RCC 7860 (cell line): ENCODE measurements around the gene PDILT.

Experiments
- DNase-seq: peaks from one replicate; pipeline ENCODE4 v3.0.0-alpha.2; 2015; ENCODE audit warnings: low spot score
- FAIRE-seq: peaks from 2 replicates; lab custom pipeline; 2012; peaks lifted over from hg19 to GRCh38; lab: Jason Lieb, UNC

Gene PDILT

DNA sequence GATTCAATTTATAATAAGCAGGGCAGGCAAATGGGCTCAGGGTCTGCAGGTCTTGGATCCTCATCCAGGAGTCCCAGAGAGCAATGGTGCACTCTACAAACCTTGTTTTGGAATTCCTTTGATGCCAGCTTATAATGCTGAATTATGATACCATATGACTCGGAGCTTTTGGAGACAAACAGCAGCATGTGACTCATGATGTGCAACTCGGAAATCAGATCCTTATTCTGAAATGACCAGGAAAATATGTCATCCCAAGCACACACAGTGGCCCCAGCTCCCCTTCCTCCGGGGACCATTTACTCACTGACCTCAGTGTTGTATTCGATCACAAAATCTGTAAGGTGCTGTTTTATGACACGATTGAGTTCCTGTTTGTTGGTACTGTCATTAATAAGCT is 31.8 kb downstream of the PDILT start:
- FAIRE-seq (no peak), DNase-seq (no peak)

- no peak for DNase-seq
- no peak for FAIRE-seq
Measured at GRCh38 chr16:20369452-20370054, 35.0 kb downstream of the PDILT start.

GRCh38 chr16:20364051-20364450 is 40.5 kb downstream of the PDILT start:
- no peak for DNase-seq
- FAIRE-seq, result no peak

GRCh38 chr16:20363191-20363590 is 41.3 kb downstream of the PDILT start:
- DNase-seq (no peak), FAIRE-seq (no peak)

DNA sequence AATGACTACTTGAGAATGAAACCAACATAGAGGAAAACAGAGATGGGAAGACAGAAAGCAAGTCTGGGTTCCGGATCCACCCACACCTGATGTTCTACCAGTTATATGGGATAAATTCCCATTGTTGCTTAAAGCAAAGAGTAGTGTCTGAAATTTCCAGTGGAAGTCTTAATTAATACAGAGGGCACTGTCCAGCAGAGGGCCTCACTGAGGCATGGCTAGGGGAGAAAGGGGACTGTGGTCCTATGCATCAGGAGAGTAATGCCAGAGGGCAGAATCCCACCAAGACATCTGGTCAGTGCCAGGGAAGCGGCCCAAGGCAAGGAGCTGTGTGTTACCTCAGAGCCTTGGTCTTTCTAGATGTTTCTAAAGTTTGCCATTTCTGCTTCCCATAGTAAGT is 44.5 kb downstream of the PDILT start:
- FAIRE-seq (no peak), DNase-seq (no peak)

DNA sequence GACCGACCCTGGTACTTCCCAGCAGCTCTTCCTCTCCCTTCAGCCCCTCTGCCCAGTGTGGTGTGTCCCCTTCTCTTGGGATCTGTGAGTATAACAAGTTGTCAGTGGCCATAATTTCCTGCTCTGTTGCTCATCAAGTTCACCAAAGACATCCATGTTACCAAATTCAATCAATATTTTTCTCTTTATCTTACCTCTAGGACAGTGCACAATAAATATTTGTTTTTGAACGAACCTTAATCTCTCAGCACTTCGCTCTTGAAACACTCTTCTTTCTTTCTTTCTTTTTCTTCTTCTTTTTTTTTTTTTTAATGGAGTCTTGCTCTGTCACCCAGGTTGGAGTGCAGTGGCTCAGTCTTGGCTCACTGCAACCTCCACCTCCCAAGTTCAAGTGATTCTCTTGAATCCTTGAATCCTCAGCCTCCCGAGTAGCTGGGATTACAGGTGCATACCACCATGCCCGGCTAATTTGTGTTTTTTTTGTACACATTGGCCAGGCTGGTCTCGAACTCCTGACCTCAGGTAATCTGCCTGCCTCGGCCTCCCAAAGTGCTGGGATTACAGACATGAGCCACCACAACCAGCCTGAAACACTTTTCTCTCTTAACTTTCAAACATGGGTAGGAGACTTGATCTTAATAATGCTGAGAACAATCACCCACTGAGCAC is 49.3 kb downstream of the PDILT start:
- DNase-seq (no peak), FAIRE-seq (no peak)

- FAIRE-seq (no peak), DNase-seq (no peak)
Measured at GRCh38 chr16:20353379-20353778, 51.2 kb downstream of the PDILT start.

DNA sequence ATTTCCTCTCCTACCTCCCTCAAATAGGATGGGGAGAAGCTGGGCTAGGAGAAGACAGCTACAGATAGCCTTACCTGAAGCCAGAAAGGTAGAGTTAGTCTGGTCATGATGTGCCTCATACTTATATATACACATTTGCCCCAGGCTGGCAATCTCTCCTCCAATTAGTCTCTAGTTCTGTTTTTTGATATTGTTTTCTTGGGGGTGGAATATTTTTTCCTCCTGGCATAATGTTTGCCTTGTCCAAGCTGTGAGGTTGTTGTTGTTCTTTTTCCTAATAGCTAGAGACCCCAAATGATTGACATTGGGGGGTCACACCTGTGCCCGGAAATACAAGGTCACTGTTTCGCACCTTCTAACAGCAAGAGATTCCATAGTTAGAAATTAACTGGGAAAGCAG is 51.9 kb downstream of the PDILT start, which contains the start of gene UMOD:
TSS of gene UMOD (minus strand) at position 101 of the 400 bp plus-strand sequence. CDS start 1,978 bp downstream, outside the sequence.
- DNase-seq, result no peak
- no peak for FAIRE-seq

- no peak for DNase-seq
- no peak for FAIRE-seq
Measured at GRCh38 chr16:20349615-20350014, 54.9 kb downstream of the PDILT start.

DNA sequence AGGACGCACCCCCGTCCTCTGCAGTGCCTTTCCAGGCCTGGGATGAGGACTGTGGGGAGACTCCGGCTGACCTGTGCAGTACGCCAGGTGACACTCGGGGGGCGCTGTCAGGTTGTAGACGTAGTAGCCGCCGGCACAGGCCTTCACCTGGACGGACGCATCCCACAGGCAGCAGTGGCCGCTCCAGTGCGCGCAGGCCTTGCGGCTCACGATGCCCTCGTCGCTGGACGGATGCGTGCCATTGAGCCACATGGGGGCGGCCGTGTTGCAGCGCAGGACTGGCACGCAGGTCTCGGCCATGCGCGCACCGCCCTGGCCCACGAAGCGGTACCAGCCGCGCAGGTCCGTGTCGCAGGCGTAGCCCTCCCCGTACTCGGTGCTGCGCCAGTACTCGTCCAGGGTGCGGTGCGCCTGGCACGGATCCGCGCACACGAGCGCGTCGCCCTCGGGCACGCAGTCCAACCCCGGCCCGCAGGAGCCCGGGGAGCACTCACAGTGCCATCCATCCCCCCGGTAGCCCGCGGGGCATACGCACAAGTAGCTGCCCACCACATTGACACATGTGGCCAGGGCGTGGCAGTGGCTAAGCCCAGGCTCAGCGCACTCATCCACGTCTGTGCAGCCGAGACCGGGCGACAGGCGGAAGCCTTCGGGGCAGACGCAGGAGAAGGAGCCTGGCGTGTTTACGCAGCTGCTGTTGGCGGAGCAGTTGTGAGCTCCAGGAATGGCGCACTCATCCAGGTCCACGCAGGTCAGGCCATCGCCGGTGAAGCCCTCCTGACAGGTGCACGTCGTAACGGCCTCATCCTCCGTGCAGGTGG is 56.0 kb downstream of the PDILT start:
- DNase-seq, result no peak
- no peak for FAIRE-seq

DNA sequence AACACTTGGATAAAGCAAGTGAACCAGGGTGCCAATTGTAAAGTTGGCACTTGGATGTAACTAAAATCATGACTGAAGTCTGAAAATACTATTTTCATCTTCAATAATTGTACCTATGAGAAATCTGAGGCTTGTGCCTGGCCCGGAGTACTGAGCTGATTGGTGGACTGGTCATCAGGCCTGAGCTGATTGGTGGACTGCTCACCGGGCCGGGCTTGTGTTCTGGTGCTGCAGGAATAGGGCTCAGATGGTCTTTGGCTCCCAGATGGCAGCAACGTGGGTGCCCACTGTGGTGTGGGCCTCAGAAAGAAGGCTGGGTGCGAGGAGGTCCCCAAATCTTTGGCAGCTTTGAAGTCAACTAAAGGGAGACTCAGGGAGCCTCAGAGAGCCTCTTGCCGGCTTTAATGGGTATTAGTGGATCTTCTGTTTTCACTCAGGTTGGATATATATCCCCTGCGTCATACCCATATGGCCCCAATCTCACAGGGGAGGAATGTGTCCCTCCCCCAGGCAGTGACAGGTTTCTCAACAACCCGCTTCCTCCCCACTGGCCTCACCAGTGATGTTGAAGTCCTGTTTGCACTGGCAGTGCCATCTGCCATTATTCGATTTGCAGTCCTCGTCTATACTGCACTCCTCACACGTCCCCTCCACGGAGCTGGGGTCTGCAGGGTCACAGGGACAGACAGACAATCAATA is 56.7 kb downstream of the PDILT start:
- FAIRE-seq (no peak), DNase-seq (no peak)

GRCh38 chr16:20344611-20345010 is 59.9 kb downstream of the PDILT start:
- no peak for FAIRE-seq
- DNase-seq, result peak; percentile 68

DNA sequence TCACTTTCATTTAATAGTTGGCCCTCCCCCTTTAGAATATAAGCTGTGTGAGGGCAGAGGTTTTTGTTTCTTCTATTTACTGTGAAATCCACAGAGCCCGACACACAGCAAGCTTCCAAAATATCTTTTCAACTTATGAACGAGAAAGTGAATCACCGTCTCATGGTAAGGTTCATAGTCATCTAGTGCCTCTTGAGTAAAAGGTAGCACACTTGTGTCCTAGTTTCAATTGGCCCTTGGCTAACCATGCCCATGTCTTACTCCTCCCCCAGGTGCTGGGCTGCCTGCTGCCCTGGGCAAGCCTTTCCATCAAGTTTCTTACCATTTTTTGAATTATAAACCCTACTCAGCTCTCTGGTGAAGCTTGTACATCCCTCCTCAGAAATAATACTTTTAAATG is 64.8 kb downstream of the PDILT start:
- no peak for DNase-seq
- no peak for FAIRE-seq

DNA sequence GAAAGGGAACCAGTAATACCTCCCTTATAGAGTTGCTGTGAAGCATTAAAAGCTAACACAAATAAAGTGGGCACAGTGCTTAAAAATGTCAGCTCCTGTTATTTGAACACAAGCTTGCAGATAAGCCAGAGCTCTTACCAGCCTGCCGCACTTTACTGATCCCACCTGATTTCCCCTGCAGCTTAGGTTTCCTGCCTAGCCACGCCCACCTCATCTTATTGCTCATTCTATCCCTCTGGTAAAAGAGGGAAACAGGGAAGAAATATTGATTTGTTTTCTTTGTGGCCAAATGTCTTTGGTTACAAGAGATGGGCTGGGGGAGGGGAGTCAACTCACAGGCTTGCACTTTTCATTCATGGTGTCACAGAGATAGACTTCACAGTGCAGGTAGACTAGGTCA is 67.6 kb downstream of the PDILT start:
- no peak for DNase-seq
- no peak for FAIRE-seq

DNA sequence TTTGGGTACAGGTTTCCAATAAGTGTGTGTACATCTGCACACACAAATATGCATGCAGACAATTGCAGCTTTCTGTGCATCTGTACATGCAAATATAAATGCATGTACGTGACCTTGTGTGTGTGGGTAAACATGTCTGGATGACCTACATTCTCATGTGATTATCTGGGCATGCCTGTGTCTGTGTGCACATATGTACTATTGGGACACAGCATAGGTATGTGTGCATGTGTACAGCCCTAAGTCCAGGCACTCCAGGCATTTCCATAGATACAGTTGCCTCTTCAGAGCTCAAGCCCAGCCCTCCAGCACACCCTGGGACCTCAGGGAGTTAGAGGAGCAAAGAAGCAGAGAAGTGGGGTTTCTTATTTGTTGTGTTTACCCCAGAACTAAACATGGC is 70.1 kb downstream of the PDILT start:
- no peak for DNase-seq
- FAIRE-seq, result no peak

GRCh38 chr16:20333120-20333519 is 71.4 kb downstream of the PDILT start:
- FAIRE-seq (no peak), DNase-seq (no peak)

- DNase-seq, result no peak
- FAIRE-seq, result no peak
Measured at GRCh38 chr16:20332411-20332810, 72.1 kb downstream of the PDILT start.

DNA sequence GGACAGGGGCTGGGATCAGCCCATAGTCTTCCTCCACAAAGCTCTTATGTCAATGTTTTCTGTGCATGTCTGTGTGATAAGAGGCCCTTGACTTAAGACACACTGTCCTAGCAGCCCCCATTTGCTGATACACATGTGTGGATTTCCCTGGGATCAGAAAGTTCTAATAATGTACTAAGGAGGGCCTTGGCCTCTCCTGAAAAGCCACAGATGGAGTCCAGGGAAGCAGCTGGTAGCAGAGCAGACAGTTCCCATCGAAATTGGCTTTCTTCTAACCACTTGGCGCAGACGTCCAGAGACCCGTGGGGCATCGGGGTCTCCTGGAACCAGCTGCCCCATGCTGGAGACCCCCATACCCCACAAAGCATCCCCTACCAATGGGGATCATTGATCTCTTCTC is 72.9 kb downstream of the PDILT start:
- FAIRE-seq (no peak), DNase-seq (no peak)

DNA sequence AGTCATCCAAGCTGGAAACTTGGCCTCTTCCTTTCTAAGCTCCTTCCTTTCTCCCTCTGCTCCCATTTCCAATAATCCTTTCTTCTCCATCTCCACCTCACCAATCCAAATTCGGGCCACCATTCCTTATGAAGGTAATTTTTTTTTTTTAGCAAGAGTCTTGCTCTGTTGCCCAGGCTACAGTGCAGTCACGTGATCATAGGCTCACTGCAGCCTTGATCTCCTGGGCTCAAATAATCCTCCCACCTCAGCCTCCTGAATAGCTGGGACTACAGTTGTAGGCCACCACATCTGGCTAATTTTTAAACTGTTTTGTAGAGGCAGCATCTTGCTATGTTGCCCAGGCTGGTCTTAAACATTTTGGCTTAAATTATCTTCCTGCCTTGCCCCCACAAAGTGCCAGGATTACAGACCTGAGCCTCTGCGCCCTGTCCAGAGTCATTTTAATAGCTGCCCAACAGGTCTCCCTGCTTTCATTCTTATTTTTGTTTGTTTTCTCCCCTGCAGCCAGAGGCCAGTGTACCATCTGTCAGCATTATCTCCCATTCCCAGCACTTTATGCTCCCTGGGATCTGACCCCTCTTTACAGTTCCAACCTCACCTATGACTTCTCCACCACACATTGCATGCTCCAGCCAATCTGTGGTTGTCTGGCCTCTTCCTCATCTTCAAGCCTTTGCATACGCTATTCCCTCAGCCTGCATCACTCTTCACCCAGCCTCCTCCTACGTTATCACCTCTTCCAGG is 75.0 kb downstream of the PDILT start:
- DNase-seq (no peak), FAIRE-seq (no peak)

GRCh38 chr16:20327444-20328041 is 77.0 kb downstream of the PDILT start, which contains the start of gene GP2:
Gene GP2, minus strand, starts transcription at chr16:20327513. Its CDS starts 1,082 bp downstream, at chr16:20326431.
- FAIRE-seq (no peak), DNase-seq (no peak)
